Testis (tissue), 2 donors: ENCODE measurements around the gene MYBPHL.

ENCODE experiments used
- POLR2A ChIP-seq: fragments of 450-650 bp; IDR thresholded peaks from one replicate; pipeline ENCODE4 v1.6.1; 2017; ENCODE audit warnings: antibody characterized with exemption, mild to moderate bottlenecking, moderate library complexity
- TF ChIP-seq, protein P1 (sequence below), 3 experiments: fragments of 450-650 bp in 2 of 3; fragments of 200-600 bp in 1 of 3; sonication (generic) in 1 of 3; IDR thresholded peaks; one replicate each; pipeline ENCODE4 v1.5.1; 2016 to 2019; ENCODE audit warnings: antibody characterized with exemption in 3 of 3, mild to moderate bottlenecking in 2 of 3, moderate library complexity in 1 of 3

DNA sequence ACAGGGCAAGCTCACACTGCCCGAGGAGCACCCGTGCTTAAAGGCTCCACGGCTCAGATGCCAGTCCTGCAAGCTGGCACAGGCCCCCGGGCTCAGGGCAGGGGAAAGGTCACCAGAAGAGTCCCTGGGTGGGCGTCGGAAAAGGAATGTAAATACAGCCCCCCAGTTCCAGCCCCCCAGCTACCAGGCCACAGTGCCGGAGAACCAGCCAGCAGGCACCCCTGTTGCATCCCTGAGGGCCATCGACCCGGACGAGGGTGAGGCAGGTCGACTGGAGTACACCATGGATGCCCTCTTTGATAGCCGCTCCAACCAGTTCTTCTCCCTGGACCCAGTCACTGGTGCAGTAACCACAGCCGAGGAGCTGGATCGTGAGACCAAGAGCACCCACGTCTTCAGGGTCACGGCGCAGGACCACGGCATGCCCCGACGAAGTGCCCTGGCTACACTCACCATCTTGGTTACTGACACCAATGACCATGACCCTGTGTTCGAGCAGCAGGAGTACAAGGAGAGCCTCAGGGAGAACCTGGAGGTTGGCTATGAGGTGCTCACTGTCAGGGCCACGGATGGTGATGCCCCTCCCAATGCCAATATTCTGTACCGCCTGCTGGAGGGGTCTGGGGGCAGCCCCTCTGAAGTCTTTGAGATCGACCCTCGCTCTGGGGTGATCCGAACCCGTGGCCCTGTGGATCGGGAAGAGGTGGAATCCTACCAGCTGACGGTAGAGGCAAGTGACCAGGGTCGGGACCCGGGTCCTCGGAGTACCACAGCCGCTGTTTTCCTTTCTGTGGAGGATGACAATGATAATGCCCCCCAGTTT, 56.1 kb downstream of the MYBPHL start:
- no peak for TF ChIP-seq POLR2A
- TF ChIP-seq, protein P1, sequence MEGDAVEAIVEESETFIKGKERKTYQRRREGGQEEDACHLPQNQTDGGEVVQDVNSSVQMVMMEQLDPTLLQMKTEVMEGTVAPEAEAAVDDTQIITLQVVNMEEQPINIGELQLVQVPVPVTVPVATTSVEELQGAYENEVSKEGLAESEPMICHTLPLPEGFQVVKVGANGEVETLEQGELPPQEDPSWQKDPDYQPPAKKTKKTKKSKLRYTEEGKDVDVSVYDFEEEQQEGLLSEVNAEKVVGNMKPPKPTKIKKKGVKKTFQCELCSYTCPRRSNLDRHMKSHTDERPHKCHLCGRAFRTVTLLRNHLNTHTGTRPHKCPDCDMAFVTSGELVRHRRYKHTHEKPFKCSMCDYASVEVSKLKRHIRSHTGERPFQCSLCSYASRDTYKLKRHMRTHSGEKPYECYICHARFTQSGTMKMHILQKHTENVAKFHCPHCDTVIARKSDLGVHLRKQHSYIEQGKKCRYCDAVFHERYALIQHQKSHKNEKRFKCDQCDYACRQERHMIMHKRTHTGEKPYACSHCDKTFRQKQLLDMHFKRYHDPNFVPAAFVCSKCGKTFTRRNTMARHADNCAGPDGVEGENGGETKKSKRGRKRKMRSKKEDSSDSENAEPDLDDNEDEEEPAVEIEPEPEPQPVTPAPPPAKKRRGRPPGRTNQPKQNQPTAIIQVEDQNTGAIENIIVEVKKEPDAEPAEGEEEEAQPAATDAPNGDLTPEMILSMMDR (IDR thresholded peaks at IDR 0.05): no peak
